Measurements from ENCODE around the gene ROR1. TPM values are rescaled to one million over a fixed set of nuclear protein-coding genes. Genes with fewer than 3 reads are reported as not detected.

The ROR1 gene
- total RNA-seq, 2 experiments from 2014 or later: not detected

DNA sequence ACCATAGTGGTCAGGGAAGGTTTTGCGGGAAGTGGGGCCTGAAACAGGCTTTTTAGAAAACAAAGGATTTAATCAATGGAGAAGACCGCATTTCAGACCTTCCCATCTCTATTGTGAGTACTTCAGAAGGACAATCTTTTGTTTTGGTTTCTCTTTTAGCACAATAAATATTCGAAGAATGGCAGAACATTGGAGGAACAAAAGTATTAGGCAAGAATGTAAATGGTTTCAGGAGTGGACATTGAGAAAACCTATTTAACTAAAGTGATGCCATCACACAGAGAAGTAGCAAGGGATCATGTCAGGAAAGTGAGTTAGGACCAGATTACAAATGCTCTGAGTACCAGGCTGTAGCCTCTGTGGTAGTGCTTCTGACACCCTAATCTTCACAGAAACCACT lies 402.8 kb downstream of the ROR1 start:
- ATAC-seq (no peak), DNase-seq (no peak)
- H3K27me3 Mint-ChIP-seq: peaks cover 9% of the 10 kb centered on the region
- H3K9me3 Mint-ChIP-seq: no peaks in the 10 kb centered on the region
- H3K4me3 Mint-ChIP-seq: no peak overlapping the region
- intact Hi-C loops (cut with micrococcal nuclease): no loop called here
- TF ChIP-seq, protein P1, sequence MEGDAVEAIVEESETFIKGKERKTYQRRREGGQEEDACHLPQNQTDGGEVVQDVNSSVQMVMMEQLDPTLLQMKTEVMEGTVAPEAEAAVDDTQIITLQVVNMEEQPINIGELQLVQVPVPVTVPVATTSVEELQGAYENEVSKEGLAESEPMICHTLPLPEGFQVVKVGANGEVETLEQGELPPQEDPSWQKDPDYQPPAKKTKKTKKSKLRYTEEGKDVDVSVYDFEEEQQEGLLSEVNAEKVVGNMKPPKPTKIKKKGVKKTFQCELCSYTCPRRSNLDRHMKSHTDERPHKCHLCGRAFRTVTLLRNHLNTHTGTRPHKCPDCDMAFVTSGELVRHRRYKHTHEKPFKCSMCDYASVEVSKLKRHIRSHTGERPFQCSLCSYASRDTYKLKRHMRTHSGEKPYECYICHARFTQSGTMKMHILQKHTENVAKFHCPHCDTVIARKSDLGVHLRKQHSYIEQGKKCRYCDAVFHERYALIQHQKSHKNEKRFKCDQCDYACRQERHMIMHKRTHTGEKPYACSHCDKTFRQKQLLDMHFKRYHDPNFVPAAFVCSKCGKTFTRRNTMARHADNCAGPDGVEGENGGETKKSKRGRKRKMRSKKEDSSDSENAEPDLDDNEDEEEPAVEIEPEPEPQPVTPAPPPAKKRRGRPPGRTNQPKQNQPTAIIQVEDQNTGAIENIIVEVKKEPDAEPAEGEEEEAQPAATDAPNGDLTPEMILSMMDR (IDR thresholded peaks at IDR 0.05): no peak
- no peaks in the 10 kb centered on the region for H3K36me3 Mint-ChIP-seq (ENCODE audit: low read depth)
- POLR2A ChIA-PET: no interaction called here
- peaks cover 13% of the 10 kb centered on the region for H3K4me1 Mint-ChIP-seq (ENCODE audit: low read depth)
- H3K27ac Mint-ChIP-seq: no peak overlapping the region
- CTCF ChIA-PET: no interaction called here

- H3K27me3 Mint-ChIP-seq: peaks cover 11% of the 10 kb centered on the region
- no peak for DNase-seq
- no peaks in the 10 kb centered on the region for H3K36me3 Mint-ChIP-seq (ENCODE audit: low read depth)
- H3K4me1 Mint-ChIP-seq (ENCODE audit: low read depth): no peaks in the 10 kb centered on the region
- ChIA-PET CTCF (no interaction called here), POLR2A (no interaction called here)
- no peak overlapping the region for H3K27ac Mint-ChIP-seq
- intact Hi-C loops (cut with micrococcal nuclease): no loop called here
- no peaks in the 10 kb centered on the region for H3K9me3 Mint-ChIP-seq
- no peak for ATAC-seq
- no peak overlapping the region for H3K4me3 Mint-ChIP-seq
- TF ChIP-seq, protein P1 (IDR thresholded peaks at IDR 0.05): no peak
Measured at GRCh38 chr1:64179588-64179987, 405.8 kb downstream of the ROR1 start.

GRCh38 chr1:64182207-64182606 lies 408.4 kb downstream of the ROR1 start:
- no peaks in the 10 kb centered on the region for H3K4me1 Mint-ChIP-seq (ENCODE audit: low read depth)
- DNase-seq: no peak
- ATAC-seq: no peak
- no peak overlapping the region for H3K27ac Mint-ChIP-seq
- no peak overlapping the region for H3K4me3 Mint-ChIP-seq
- ChIA-PET POLR2A (no interaction called here), CTCF (interaction anchor here (1.4 to 1.6 kb wide), 2 partner anchors 31 to 64 kb away, joined by 4 to 5 read pairs; no protein-coding TSS in a partner anchor)
- no peaks in the 10 kb centered on the region for H3K36me3 Mint-ChIP-seq (ENCODE audit: low read depth)
- intact Hi-C loops (cut with micrococcal nuclease): no loop called here
- TF ChIP-seq, protein P1 (IDR thresholded peaks at IDR 0.05): no peak
- H3K27me3 Mint-ChIP-seq: peaks cover 5% of the 10 kb centered on the region
- H3K9me3 Mint-ChIP-seq: no peaks in the 10 kb centered on the region

DNA sequence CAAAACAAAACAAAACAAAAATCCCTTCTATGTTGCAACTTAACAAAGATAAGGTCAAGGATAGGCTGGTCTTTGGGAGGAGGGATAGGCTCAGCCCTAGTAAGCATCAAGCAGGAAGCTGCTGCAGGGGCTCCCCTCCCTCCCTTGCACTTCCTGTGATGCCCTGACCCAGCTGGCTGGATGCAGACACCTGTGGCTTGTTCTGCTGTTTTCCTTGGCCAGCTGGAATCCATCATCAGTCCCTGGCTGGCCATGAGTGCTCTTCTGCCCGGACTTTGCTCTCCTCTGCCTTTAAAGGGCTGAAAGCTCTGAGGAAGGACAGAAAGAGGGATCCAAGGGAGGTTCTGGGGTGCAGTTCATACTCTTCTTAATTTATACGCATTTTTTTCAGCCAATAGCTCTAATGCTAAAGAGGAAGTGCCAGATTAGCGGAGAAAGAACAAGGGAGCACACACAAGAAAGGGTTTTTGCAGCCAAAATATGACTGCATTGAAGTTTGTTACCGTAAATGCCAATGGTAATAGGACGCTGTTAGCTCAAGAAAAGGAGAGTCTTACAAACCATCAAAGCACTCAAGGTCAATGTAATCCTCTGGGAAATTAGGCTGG lies 409.7 kb downstream of the ROR1 start:
- no peak overlapping the region for H3K27ac Mint-ChIP-seq
- H3K4me3 Mint-ChIP-seq: no peak overlapping the region
- POLR2A ChIA-PET: interaction anchor here (0.8 kb wide), 1 partner anchor 8 kb away, joined by 3 read pairs; no protein-coding TSS in a partner anchor
- ATAC-seq (no peak), DNase-seq (no peak)
- no peaks in the 10 kb centered on the region for H3K4me1 Mint-ChIP-seq (ENCODE audit: low read depth)
- H3K36me3 Mint-ChIP-seq (ENCODE audit: low read depth): no peaks in the 10 kb centered on the region
- intact Hi-C loops (cut with micrococcal nuclease): no loop called here
- CTCF ChIA-PET: interaction anchor here (1.3 to 1.6 kb wide), 2 partner anchors 30 to 46 kb away, joined by 4 read pairs; no protein-coding TSS in a partner anchor
- no peaks in the 10 kb centered on the region for H3K9me3 Mint-ChIP-seq
- peaks cover 5% of the 10 kb centered on the region for H3K27me3 Mint-ChIP-seq
- TF ChIP-seq, protein P1 (IDR thresholded peaks at IDR 0.05): no peak

- Mint-ChIP-seq H3K27me3 (peaks cover 5% of the 10 kb centered on the region), H3K4me1 (ENCODE audit: low read depth) (no peaks in the 10 kb centered on the region), H3K36me3 (ENCODE audit: low read depth) (no peaks in the 10 kb centered on the region), H3K27ac (no peak overlapping the region), H3K9me3 (no peaks in the 10 kb centered on the region), H3K4me3 (no peak overlapping the region)
- ChIA-PET POLR2A (no interaction called here), CTCF (interaction anchor here (1.3 kb wide), 1 partner anchor 46 kb away, joined by 4 read pairs; no protein-coding TSS in a partner anchor)
- DNase-seq: no peak
- no peak for ATAC-seq
- TF ChIP-seq, protein P1 (IDR thresholded peaks at IDR 0.05): no peak
- intact Hi-C loops (cut with micrococcal nuclease): no loop called here
Measured at GRCh38 chr1:64184003-64184440, 410.2 kb downstream of the ROR1 start.

Data from activated CD8-positive, alpha-beta T cell treated with anti-CD3 and anti-CD28 coated beads for 36 hours (primary cell).